GM21367 (cell line): Measurements from ENCODE around the gene TBX20.
"Not testable (repeated sequence)": the region's sequence is repeated elsewhere in the genome, so short reads cannot be mapped to it uniquely, and the experiment has no call there.

Experiments
- ATAC-seq: cut with Tn5 transposase; IDR thresholded peaks from one replicate; pipeline ENCODE4 v1.9.1; 2021; ENCODE audit not compliant: unreplicated experiment

Gene TBX20

GRCh38 chr7:35167158-35167557 is 86.7 kb downstream of the TBX20 start:
- ATAC-seq = not testable (repeated sequence)

DNA sequence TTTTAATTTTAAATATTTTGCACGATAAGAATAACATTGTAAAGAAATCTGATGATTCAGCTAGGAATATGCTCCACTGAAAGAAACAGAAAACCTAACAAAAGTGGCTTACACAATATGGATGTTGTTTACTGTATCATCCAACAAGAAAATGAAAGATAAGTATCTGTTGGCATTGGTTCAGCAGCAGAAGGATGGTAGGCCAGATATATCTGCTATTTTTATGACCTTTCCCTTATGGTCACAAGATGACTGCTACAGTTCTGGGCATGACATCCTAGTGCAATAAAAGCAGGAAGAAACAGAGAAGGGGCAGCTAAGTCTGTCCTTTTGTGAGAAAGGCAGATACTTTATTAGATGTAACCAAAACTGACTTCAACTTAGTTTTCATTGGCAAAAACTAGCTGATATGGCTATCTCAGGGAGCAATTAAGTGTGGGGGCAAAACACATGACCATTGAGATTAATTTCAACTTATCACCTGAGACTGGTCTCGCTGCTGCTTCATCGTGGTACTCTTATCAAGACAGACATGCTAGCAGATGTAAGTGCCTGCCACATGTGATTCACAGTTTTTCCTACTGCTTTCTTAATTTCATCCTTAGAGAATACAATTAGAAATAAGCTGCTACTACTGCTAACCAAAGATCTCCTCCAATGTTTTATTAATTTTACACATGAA is 92.7 kb downstream of the TBX20 start:
- not testable (repeated sequence) for ATAC-seq
